Type B pancreatic cell (in vitro differentiated cells): ENCODE results near the gene TMEM45A. TPM values are rescaled to one million over a fixed set of nuclear protein-coding genes. Genes with fewer than 3 reads are reported as not detected.
"Not testable (repeated sequence)": the region's sequence is repeated elsewhere in the genome, so short reads cannot be mapped to it uniquely, and the experiment has no call there.

ENCODE experiments used
- DNase-seq: peaks from one replicate; pipeline ENCODE4 v3.0.0; 2021; ENCODE audit warnings: mixed read lengths; ENCODE audit not compliant: unreplicated experiment; ENCODE audit errors: extremely low spot score
- H3K27ac Mint-ChIP-seq: 2 replicates; pipeline ENCODE4 v1.8.0; 2021; ENCODE audit warnings: mild to moderate bottlenecking, mixed read lengths
- H3K27me3 Mint-ChIP-seq: 2 replicates; pipeline ENCODE4 v1.8.0; 2021; ENCODE audit warnings: mixed read lengths
- H3K36me3 Mint-ChIP-seq: 2 replicates; pipeline ENCODE4 v1.8.0; 2021; ENCODE audit warnings: mixed read lengths
- H3K4me1 Mint-ChIP-seq: one replicate; pipeline ENCODE4 v1.8.0; 2021; ENCODE audit warnings: mixed read lengths; ENCODE audit not compliant: unreplicated experiment
- H3K4me3 Mint-ChIP-seq: 2 replicates; pipeline ENCODE4 v1.8.0; 2021; ENCODE audit warnings: mild to moderate bottlenecking, mixed read lengths
- H3K9me3 Mint-ChIP-seq: 2 replicates; pipeline ENCODE4 v1.8.0; 2021; ENCODE audit warnings: mixed read lengths
- total RNA-seq: library from RNA; stranded (reverse); gene quantifications from 2 replicates; pipeline ENCODE4 v1.2.1, GENCODE V29; 2021; ENCODE audit warnings: low replicate concordance
- TF ChIP-seq, protein P1 (sequence below): fragments of 200-600 bp; sonication (generic); conservative IDR thresholded peaks from 2 replicates; pipeline ENCODE4 v1.5.0; 2021; ENCODE audit warnings: antibody characterized with exemption, mild to moderate bottlenecking

Gene TMEM45A
- total RNA-seq, 1 donor from 2014 or later: 18.4 TPM

GRCh38 chr3:100470951-100471350, 21.5 kb upstream of the TMEM45A start:
- Mint-ChIP-seq H3K27ac (no peak overlapping the region), H3K4me3 (no peak overlapping the region), H3K9me3 (peaks cover 4% of the 10 kb centered on the region)

GRCh38 chr3:100471444-100471843, 21.0 kb upstream of the TMEM45A start:
- no peaks in the 10 kb centered on the region for H3K4me1 Mint-ChIP-seq
- no peak for DNase-seq
- no peaks in the 10 kb centered on the region for H3K36me3 Mint-ChIP-seq
- H3K9me3 Mint-ChIP-seq: peaks cover 4% of the 10 kb centered on the region
- H3K27me3 Mint-ChIP-seq: peaks cover 3% of the 10 kb centered on the region
- H3K4me3 Mint-ChIP-seq: no peak overlapping the region
- TF ChIP-seq, protein P1, sequence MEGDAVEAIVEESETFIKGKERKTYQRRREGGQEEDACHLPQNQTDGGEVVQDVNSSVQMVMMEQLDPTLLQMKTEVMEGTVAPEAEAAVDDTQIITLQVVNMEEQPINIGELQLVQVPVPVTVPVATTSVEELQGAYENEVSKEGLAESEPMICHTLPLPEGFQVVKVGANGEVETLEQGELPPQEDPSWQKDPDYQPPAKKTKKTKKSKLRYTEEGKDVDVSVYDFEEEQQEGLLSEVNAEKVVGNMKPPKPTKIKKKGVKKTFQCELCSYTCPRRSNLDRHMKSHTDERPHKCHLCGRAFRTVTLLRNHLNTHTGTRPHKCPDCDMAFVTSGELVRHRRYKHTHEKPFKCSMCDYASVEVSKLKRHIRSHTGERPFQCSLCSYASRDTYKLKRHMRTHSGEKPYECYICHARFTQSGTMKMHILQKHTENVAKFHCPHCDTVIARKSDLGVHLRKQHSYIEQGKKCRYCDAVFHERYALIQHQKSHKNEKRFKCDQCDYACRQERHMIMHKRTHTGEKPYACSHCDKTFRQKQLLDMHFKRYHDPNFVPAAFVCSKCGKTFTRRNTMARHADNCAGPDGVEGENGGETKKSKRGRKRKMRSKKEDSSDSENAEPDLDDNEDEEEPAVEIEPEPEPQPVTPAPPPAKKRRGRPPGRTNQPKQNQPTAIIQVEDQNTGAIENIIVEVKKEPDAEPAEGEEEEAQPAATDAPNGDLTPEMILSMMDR: no peak
- no peak overlapping the region for H3K27ac Mint-ChIP-seq

More at GRCh38 chr3:100470951-100471350, 21.5 kb upstream of the TMEM45A start:
- Mint-ChIP-seq H3K27me3 (peaks cover 3% of the 10 kb centered on the region), H3K36me3 (no peaks in the 10 kb centered on the region), H3K4me1 (no peaks in the 10 kb centered on the region)
- TF ChIP-seq, protein P1: no peak
- DNase-seq: no peak

DNA sequence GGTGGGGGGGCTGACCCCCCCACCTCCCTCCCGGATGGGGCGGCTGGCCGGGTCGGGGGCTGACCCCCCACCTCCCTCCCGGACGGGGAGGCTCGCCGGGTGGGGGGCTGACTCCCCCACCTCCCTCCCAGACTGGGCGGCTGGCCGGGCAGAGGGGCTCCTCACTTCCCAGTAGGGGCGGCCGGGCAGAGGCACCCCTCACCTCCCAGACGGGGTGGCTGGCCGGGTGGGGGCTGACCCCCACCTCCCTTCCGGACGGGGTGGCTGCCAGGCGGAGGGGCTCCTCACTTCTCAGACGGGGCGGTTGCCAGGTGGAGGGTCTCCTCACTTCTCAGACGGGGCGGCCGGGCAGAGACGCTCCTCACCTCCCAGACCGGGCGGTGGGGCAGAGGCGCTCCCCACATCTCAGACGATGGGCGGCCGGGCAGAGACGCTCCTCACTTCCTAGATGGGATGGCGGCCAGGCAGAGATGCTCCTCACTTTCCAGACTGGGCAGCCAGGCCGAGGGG, 14.5 kb upstream of the TMEM45A start:
- H3K9me3 Mint-ChIP-seq: not testable (repeated sequence)

GRCh38 chr3:100478521-100478920, 13.9 kb upstream of the TMEM45A start:
- H3K4me1 Mint-ChIP-seq, H3K9me3 Mint-ChIP-seq, DNase-seq, H3K4me3 Mint-ChIP-seq, H3K27ac Mint-ChIP-seq, H3K36me3 Mint-ChIP-seq, H3K27me3 Mint-ChIP-seq: not testable (repeated sequence)

More for the DNA sequence above, 14.5 kb upstream of the TMEM45A start:
- not testable (repeated sequence) for DNase-seq, H3K27me3 Mint-ChIP-seq, H3K27ac Mint-ChIP-seq, H3K4me3 Mint-ChIP-seq, H3K4me1 Mint-ChIP-seq, H3K36me3 Mint-ChIP-seq

DNA sequence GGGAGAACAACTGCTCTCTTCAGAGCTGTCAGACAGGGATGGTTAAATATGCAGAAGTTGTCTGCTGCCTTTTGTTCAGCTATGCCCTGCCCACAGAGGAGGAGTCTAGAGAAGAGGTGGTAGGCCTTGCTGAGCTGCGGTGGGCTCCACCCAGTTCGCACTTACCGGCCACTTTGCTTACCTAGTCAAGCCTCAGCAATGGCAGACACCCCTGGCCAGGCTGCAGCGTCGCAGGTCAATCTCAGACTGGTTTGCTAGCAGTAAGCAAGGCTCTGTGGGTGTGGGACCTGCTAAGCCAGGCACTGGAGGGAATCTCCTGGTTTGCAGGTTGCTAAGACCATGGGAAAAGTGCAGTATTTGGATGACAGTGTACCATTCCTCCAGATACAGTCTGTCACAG, 12.3 kb upstream of the TMEM45A start:
- H3K4me3 Mint-ChIP-seq: no peak overlapping the region
- H3K36me3 Mint-ChIP-seq: no peaks in the 10 kb centered on the region
- TF ChIP-seq, protein P1: no peak
- no peak overlapping the region for H3K27ac Mint-ChIP-seq
- peaks cover 14% of the 10 kb centered on the region for H3K27me3 Mint-ChIP-seq
- no peaks in the 10 kb centered on the region for H3K9me3 Mint-ChIP-seq
- H3K4me1 Mint-ChIP-seq: no peaks in the 10 kb centered on the region
- DNase-seq: no peak

GRCh38 chr3:100482176-100482575, 10.2 kb upstream of the TMEM45A start:
- DNase-seq: no peak
- no peak overlapping the region for H3K27ac Mint-ChIP-seq
- no peaks in the 10 kb centered on the region for H3K36me3 Mint-ChIP-seq
- H3K4me1 Mint-ChIP-seq: no peaks in the 10 kb centered on the region
- H3K9me3 Mint-ChIP-seq: no peaks in the 10 kb centered on the region
- TF ChIP-seq, protein P1: no peak
- H3K27me3 Mint-ChIP-seq: peaks cover 12% of the 10 kb centered on the region
- no peak overlapping the region for H3K4me3 Mint-ChIP-seq

GRCh38 chr3:100483529-100483928, 8.9 kb upstream of the TMEM45A start:
- TF ChIP-seq, protein P1: no peak
- H3K9me3 Mint-ChIP-seq: peaks cover 5% of the 10 kb centered on the region
- no peak for DNase-seq
- H3K27ac Mint-ChIP-seq: no peak overlapping the region
- H3K4me1 Mint-ChIP-seq: no peaks in the 10 kb centered on the region
- H3K27me3 Mint-ChIP-seq: peaks cover 17% of the 10 kb centered on the region
- no peak overlapping the region for H3K4me3 Mint-ChIP-seq
- no peaks in the 10 kb centered on the region for H3K36me3 Mint-ChIP-seq
